GM13976 (cell line): ENCODE measurements around the gene CLNK.

Source experiments
- DNase-seq: peaks from one replicate; pipeline ENCODE4 v3.0.0; 2012; ENCODE audit warnings: low spot score
- in situ Hi-C: fragments of 300-500 bp; cut with MboI; formaldehyde crosslinking; loops from one replicate; pipeline ENCODE4 v1.12.0; 2022; ENCODE audit warnings: low sequenced_read_pairs, mixed read lengths, inconsistent platforms; ENCODE audit not compliant: unreplicated experiment
- TF ChIP-seq, protein P1 (sequence below): IDR thresholded peaks from 2 replicates; pipeline ENCODE4 v1.5.1; 2012; ENCODE audit warnings: borderline replicate concordance, mild to moderate bottlenecking; ENCODE audit not compliant: insufficient read depth; ENCODE audit errors: extremely low read depth, missing control alignments, control extremely low read depth

The CLNK gene

DNA sequence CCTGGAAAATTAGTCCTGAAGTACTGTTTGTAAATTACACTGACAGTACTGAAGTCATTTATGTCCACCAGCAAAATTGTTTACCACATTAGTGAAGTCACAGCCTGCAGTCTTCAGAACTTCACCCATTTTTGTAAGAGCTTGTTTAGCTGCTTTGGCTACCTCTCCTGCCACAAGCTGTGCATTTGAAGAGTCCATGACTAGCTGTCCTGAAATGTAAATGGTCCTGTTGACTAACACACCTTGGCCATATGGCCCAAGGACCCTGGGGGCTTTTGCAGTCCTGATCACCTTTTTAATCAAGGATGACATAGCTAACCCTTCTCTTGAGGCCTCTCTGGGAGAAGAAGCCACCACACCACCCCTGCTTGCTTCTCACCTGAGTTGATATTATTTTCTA, 205.9 kb downstream of the CLNK start:
- TF ChIP-seq, protein P1, sequence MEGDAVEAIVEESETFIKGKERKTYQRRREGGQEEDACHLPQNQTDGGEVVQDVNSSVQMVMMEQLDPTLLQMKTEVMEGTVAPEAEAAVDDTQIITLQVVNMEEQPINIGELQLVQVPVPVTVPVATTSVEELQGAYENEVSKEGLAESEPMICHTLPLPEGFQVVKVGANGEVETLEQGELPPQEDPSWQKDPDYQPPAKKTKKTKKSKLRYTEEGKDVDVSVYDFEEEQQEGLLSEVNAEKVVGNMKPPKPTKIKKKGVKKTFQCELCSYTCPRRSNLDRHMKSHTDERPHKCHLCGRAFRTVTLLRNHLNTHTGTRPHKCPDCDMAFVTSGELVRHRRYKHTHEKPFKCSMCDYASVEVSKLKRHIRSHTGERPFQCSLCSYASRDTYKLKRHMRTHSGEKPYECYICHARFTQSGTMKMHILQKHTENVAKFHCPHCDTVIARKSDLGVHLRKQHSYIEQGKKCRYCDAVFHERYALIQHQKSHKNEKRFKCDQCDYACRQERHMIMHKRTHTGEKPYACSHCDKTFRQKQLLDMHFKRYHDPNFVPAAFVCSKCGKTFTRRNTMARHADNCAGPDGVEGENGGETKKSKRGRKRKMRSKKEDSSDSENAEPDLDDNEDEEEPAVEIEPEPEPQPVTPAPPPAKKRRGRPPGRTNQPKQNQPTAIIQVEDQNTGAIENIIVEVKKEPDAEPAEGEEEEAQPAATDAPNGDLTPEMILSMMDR, result no peak
- in situ Hi-C loops, result no loop called here
- no peak for DNase-seq

DNA sequence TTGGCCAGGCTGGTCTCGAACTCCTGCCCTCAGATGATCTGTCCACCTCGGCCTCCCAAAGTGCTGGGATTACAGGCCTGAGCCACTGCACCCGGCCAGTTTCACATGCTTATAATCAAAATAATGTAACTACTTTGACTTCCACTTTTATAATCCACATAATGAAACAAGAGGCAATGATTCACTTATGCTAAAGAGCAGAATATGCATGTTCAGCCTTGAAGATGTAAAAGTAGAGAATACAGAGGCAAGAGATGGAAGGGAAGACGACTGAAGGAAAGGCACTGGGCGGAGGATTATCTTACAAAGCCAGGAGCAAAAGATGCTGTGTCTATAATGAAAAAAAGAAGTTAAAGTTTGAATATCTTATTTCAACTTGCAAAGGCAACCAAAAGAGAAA, 214.1 kb downstream of the CLNK start:
- no peak for DNase-seq
- in situ Hi-C loops, result no loop called here
- TF ChIP-seq, protein P1, result no peak

DNA sequence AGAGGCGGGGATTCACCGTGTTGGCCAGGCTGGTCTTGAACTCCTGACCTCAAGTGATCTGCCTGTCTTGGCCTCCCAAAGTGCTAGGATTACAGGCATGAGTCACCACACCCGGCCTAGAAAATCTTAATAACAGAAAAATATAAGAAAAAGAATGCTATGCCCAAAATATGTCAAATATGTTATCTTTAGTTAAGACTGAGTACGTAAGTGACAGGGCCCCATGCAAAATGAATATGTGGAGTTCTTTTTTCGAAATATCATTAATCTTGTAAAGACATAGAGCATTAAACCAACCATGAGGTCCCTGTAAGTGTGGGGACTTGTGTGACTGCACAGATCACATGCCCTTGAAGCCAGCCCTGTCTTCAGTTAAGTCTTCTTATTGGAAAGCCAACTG, 218.4 kb downstream of the CLNK start:
- no peak for DNase-seq
- in situ Hi-C loops, result no loop called here
- TF ChIP-seq, protein P1, result no peak

DNA sequence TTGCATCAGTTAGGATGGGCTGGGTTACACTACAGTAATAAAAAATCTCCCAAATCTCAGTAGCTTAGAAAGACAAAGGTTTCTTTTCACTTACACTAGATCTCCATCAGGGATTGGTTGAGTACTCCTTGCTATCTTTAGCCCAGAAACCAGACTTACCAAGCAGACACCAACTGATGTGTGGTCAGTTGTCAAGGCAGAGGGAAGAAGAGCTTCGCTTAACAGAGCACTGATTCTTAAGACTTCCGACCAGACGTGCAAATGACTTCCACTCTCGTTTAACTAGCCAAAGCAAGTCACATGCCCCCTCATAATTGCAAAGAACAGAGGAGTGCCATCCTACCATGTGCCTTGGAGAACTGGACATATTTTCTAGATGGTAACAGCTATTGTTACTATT, 221.7 kb downstream of the CLNK start:
- in situ Hi-C loops, result no loop called here
- TF ChIP-seq, protein P1, result no peak
- no peak for DNase-seq

DNA sequence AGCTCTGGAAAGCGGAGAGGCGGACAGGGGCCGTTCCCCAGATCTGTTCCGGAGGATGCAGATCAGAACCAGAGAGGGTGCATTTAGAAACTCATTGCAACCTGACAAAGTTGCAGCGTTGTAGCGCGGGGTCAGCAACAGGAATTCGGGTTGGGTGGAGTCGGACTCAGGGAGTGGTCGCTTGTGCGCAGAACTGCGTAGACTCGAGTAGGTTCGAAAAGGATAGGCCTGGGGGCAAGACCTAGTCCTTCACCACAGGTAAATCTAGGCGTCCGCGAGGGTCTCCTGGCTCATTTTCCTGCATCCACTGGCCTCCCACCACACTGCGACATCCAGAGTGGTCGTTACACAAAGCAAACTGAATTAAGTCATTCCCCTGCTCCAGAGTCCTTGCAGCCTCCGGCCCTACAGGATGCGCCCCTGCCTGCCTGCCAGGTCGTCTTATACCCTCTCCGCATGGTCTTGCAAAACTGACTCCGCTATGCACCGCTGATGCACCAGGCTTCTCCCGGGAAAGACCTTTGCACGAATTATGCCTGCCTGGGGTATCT, 222.6 kb downstream of the CLNK start:
- TF ChIP-seq, protein P1, result no peak
- DNase-seq, result no peak
- in situ Hi-C loops, result no loop called here

DNA sequence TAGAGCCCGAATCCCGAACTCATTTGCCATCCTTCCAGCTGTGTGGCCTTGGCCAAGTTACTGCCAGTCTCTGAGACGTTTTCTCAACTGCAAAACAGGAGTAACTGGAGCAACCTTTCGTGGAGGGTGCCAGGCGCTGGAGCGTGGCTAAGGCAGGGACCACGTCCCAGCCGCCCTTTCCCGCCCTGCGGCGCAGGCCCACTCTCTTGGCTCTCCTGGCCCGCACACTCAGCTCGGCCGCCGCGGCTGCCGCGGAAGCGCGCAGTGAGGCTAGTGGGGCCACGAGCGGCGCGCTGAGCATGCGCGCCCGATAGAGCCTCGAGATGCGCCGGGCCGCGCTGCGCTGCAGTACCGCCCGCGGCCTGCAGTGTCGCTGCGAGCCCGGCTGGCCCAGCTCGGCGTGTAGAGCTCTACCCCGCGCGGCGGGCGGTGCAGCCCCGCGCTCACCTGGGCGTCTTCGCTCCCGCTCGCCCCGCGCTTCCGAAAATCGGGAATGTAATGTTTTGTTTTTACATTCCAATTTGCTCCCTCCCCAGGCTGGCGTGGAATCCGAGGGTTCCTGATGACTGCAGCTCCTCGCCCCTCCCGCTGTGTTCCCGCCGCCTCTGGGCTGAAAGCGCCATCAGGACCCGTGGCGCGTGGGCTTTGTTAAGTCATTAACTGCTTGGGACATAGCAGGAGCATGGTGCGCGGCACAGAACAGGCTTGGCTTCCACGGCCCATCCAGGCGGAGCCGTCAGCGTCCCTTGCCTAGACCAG, 223.3 kb downstream of the CLNK start:
- peak; percentile 92 for DNase-seq
- in situ Hi-C loops, result no loop called here
- TF ChIP-seq, protein P1, result peak; percentile 99
